SH-SY5Y (cell line): ENCODE results near the gene PFKM.

ENCODE experiments used
- GATA2 ChIP-seq: IDR thresholded peaks from 2 replicates; pipeline ENCODE4 v1.6.1; 2011; ENCODE audit warnings: mild to moderate bottlenecking, low read depth, low read length
- GATA3 ChIP-seq: IDR thresholded peaks from 2 replicates; pipeline ENCODE4 v1.6.1; 2011; ENCODE audit warnings: low read depth, mild to moderate bottlenecking, low read length, moderate library complexity

DNA sequence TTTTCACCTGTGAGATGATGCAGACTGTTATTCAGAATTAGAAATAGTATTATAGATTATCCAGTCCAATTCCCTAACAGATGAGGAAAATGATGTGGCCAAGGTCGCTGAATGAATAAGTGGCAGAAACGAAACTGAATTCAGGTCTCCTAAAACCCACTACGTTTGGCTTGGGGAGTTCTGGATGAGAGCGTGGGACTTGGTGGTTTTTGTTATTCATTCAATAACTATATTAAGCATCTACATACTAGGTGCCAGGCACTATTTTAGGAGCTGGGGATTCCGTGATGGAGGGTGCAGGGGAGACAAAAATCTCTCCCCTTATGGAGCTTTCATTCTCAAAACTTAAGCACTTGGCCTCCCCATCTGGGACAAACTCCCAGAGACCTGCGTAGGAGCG lies 63.5 kb downstream of the PFKM start:
- no peak for TF ChIP-seq GATA2
- TF ChIP-seq GATA3: no peak
